HCT116 (cell line): ENCODE results near the gene NSG2.

Experiments
- EZH2 ChIP-seq: fragments of 200-600 bp; sonication (generic); IDR thresholded peaks from 2 replicates; pipeline ENCODE4 v1.6.1; 2017; ENCODE audit warnings: antibody characterized with exemption, mixed run types
- JUND ChIP-seq: IDR thresholded peaks from 2 replicates; pipeline ENCODE4 v1.6.1; 2012
- POLR2A ChIP-seq: IDR thresholded peaks from 2 replicates; pipeline ENCODE4 v1.7.0; 2011; ENCODE audit warnings: borderline replicate concordance; ENCODE audit not compliant: insufficient read depth, insufficient read length; ENCODE audit errors: extremely low read depth
- POLR2AphosphoS5 ChIP-seq: IDR thresholded peaks from 2 replicates; pipeline ENCODE4 v1.6.1; 2011; ENCODE audit warnings: mild to moderate bottlenecking, low read depth, low read length, moderate library complexity
- RAD21 ChIP-seq: IDR thresholded peaks from 2 replicates; pipeline ENCODE4 v1.6.1; 2012; ENCODE audit warnings: low read depth, mild to moderate bottlenecking
- REST ChIP-seq: IDR thresholded peaks from 2 replicates; pipeline ENCODE4 v1.6.1; 2012; ENCODE audit warnings: low read depth
- ZFX ChIP-seq: fragments of 450-650 bp; IDR thresholded peaks from 2 replicates; pipeline ENCODE4 v1.6.1; 2017
- TF ChIP-seq, protein P1 (sequence below), 3 experiments: fragments of 200-600 bp in 1 of 3; sonication (generic) in 1 of 3; IDR thresholded peaks in 2 of 3; conservative IDR thresholded peaks in 1 of 3; 2 replicates each; pipeline ENCODE4 v1.5.1; 2012 to 2017; ENCODE audit warnings: low read depth in 2 of 3, low read length in 2 of 3, antibody characterized with exemption in 1 of 3, borderline replicate concordance in 1 of 3, control low read depth in 1 of 3, mild to moderate bottlenecking in 1 of 3, mixed read lengths in 1 of 3, mixed run types in 1 of 3, moderate library complexity in 1 of 3; ENCODE audit not compliant: insufficient read depth in 1 of 3

GRCh38 chr5:174106997-174107655, 61.6 kb downstream of the NSG2 start:
- TF ChIP-seq, protein P1, sequence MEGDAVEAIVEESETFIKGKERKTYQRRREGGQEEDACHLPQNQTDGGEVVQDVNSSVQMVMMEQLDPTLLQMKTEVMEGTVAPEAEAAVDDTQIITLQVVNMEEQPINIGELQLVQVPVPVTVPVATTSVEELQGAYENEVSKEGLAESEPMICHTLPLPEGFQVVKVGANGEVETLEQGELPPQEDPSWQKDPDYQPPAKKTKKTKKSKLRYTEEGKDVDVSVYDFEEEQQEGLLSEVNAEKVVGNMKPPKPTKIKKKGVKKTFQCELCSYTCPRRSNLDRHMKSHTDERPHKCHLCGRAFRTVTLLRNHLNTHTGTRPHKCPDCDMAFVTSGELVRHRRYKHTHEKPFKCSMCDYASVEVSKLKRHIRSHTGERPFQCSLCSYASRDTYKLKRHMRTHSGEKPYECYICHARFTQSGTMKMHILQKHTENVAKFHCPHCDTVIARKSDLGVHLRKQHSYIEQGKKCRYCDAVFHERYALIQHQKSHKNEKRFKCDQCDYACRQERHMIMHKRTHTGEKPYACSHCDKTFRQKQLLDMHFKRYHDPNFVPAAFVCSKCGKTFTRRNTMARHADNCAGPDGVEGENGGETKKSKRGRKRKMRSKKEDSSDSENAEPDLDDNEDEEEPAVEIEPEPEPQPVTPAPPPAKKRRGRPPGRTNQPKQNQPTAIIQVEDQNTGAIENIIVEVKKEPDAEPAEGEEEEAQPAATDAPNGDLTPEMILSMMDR (IDR thresholded peaks at IDR 0.05 in 2 of 3, conservative IDR thresholded peaks at IDR 0.05 in 1 of 3; ENCODE audit: borderline replicate concordance in 1 of 3, insufficient read depth in 1 of 3, low read depth in 2 of 3, low read length in 2 of 3), result no peak
- TF ChIP-seq POLR2AphosphoS5 (no peak), RAD21 (no peak), REST (no peak), POLR2A (no peak), JUND (no peak), ZFX (no peak), EZH2 (no peak)
